Parathyroid adenoma (tissue), 2 donors: ENCODE measurements around the gene LSM14A.

ENCODE experiments used
- H2AFZ ChIP-seq: fragments of 300-600 bp; sonication (generic); one replicate; pipeline ENCODE4 v1.7.0; 2017; ENCODE audit warnings: antibody characterized with exemption, mild to moderate bottlenecking
- H3K27ac ChIP-seq: fragments of 300-600 bp; sonication (generic); one replicate; pipeline ENCODE4 v1.7.0; 2017
- H3K27me3 ChIP-seq: fragments of 300-600 bp; sonication (generic); one replicate; pipeline ENCODE4 v1.7.0; 2017; ENCODE audit warnings: low read length; ENCODE audit not compliant: control insufficient read depth, insufficient read depth
- H3K36me3 ChIP-seq: fragments of 300-600 bp; sonication (generic); one replicate; pipeline ENCODE4 v1.7.0; 2017; ENCODE audit warnings: low read length; ENCODE audit not compliant: control insufficient read depth, insufficient read depth
- H3K4me1 ChIP-seq: fragments of 300-600 bp; sonication (generic); one replicate; pipeline ENCODE4 v1.7.0; 2017; ENCODE audit warnings: control low read depth
- H3K4me2 ChIP-seq: fragments of 300-600 bp; sonication (generic); one replicate; pipeline ENCODE4 v1.7.0; 2017; ENCODE audit warnings: low read length
- H3K4me3 ChIP-seq: fragments of 300-600 bp; sonication (generic); one replicate; pipeline ENCODE4 v1.7.0; 2017; ENCODE audit warnings: low read depth, low read length
- H3K79me2 ChIP-seq: fragments of 300-600 bp; sonication (generic); one replicate; pipeline ENCODE4 v1.7.0; 2017; ENCODE audit warnings: control low read depth
- H3K9ac ChIP-seq: fragments of 300-600 bp; sonication (generic); one replicate; pipeline ENCODE4 v1.7.0; 2017; ENCODE audit warnings: mild to moderate bottlenecking
- H3K9me3 ChIP-seq: fragments of 300-600 bp; sonication (generic); one replicate; pipeline ENCODE4 v1.7.0; 2017; ENCODE audit warnings: low read length; ENCODE audit not compliant: control insufficient read depth
- CTCF ChIP-seq: fragments of 300-600 bp; sonication (generic); IDR thresholded peaks from one replicate; pipeline ENCODE4 v1.7.0; 2017; ENCODE audit warnings: antibody characterized with exemption, mild to moderate bottlenecking
- donor health status: primary hyperparathyroidism.

Gene LSM14A

GRCh38 chr19:34187011-34187410, 14.7 kb downstream of the LSM14A start:
- no peak overlapping the region for H3K9ac ChIP-seq
- no peaks in the 10 kb centered on the region for H3K9me3 ChIP-seq
- H3K27me3 ChIP-seq = no peaks in the 10 kb centered on the region
- H3K4me3 ChIP-seq = no peak overlapping the region
- no peak for TF ChIP-seq CTCF
- no peak overlapping the region for H3K4me2 ChIP-seq
- no peak overlapping the region for H2AFZ ChIP-seq
- H3K36me3 ChIP-seq = no peaks in the 10 kb centered on the region
- peaks cover 26% of the 10 kb centered on the region for H3K4me1 ChIP-seq
- peaks cover 52% of the 10 kb centered on the region for H3K79me2 ChIP-seq
- H3K27ac ChIP-seq = no peak overlapping the region

GRCh38 chr19:34188408-34188807, 16.1 kb downstream of the LSM14A start:
- no peak for TF ChIP-seq CTCF
- no peak overlapping the region for H3K4me3 ChIP-seq
- H3K79me2 ChIP-seq = peaks cover 42% of the 10 kb centered on the region
- no peak overlapping the region for H2AFZ ChIP-seq
- no peaks in the 10 kb centered on the region for H3K9me3 ChIP-seq
- H3K27me3 ChIP-seq = no peaks in the 10 kb centered on the region
- H3K4me1 ChIP-seq = peaks cover 26% of the 10 kb centered on the region
- H3K27ac ChIP-seq = no peak overlapping the region
- no peak overlapping the region for H3K9ac ChIP-seq
- H3K36me3 ChIP-seq = no peaks in the 10 kb centered on the region
- H3K4me2 ChIP-seq = no peak overlapping the region

- no peak overlapping the region for H3K27ac ChIP-seq
Measured at GRCh38 chr19:34189199-34189916, 17.1 kb downstream of the LSM14A start.

GRCh38 chr19:34189917-34190425, 17.7 kb downstream of the LSM14A start:
- no peak for TF ChIP-seq CTCF
- Histone ChIP-seq H3K4me2 (no peak overlapping the region), H3K27ac (no peak overlapping the region), H3K36me3 (no peaks in the 10 kb centered on the region), H3K9ac (no peak overlapping the region), H3K4me1 (peaks cover 18% of the 10 kb centered on the region), H3K9me3 (no peaks in the 10 kb centered on the region), H3K27me3 (no peaks in the 10 kb centered on the region), H2AFZ (no peak overlapping the region), H3K4me3 (no peak overlapping the region), H3K79me2 (peaks cover 33% of the 10 kb centered on the region)

More at GRCh38 chr19:34189199-34189916, 17.1 kb downstream of the LSM14A start:
- no peak overlapping the region for H3K4me3 ChIP-seq
- no peak for TF ChIP-seq CTCF
- no peak overlapping the region for H2AFZ ChIP-seq
- H3K27me3 ChIP-seq = no peaks in the 10 kb centered on the region
- no peak overlapping the region for H3K9ac ChIP-seq
- H3K79me2 ChIP-seq = peaks cover 34% of the 10 kb centered on the region
- H3K4me1 ChIP-seq = peaks cover 24% of the 10 kb centered on the region
- no peak overlapping the region for H3K4me2 ChIP-seq
- H3K9me3 ChIP-seq = no peaks in the 10 kb centered on the region
- H3K36me3 ChIP-seq = no peaks in the 10 kb centered on the region
